IPS-11a (cell line): ENCODE results near the gene PRSS2.
A peak's percentile ranks its signal among the peaks of the same experiment; 100 is the strongest.

Source experiments
- H3K4me3 ChIP-seq: one replicate; pipeline ENCODE4 v1.5.1; 2013; ENCODE audit warnings: low read depth, low read length, control low read depth

Gene PRSS2

DNA sequence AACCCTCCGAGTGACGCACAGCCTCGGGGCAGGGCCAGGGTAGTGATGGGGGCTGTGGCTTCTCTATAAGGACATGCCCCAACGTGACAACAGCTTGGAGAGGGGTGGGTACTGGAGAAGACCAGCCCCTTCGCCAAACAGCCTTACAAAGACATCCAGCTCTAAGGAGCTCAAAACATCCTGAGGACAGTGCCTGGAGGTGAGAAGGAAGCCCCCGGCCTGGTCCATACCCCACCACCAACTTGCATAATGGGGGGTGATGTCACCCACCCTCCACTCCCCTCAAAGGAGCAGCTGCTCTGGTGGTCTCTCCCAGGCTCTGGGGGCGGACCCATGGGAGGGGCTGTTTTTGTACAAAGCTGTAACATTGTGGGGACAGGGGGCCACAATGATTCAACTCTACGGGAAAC is 15.1 kb downstream of the PRSS2 start:
- H3K4me3 ChIP-seq, result no peak overlapping the region

DNA sequence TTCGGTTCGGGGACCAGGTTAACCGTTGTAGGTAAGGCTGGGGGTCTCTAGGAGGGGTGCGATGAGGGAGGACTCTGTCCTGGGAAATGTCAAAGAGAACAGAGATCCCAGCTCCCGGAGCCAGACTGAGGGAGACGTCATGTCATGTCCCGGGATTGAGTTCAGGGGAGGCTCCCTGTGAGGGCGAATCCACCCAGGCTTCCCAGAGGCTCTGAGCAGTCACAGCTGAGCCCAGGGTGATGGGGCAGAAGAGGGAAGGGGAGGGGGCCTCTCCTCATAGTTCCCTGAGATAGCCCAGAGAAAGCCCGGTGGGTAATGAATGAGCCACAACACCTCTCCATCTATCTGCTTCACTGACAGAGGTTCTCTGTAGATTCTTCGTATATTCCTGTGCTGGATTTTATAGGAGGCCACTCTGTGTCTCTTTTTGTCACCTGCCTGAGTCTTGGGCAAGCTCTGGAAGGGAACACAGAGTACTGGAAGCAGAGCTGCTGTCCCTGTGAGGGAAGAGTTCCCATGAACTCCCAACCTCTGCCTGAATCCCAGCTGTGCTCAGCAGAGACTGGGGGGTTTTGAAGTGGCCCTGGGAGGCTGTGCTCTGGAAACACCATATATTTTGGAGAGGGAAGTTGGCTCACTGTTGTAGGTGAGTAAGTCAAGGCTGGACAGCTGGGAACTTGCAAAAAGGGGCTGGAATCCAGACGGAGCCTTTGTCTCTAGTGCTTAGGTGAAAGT is 16.4 kb downstream of the PRSS2 start:
- H3K4me3 ChIP-seq, result no peak overlapping the region

DNA sequence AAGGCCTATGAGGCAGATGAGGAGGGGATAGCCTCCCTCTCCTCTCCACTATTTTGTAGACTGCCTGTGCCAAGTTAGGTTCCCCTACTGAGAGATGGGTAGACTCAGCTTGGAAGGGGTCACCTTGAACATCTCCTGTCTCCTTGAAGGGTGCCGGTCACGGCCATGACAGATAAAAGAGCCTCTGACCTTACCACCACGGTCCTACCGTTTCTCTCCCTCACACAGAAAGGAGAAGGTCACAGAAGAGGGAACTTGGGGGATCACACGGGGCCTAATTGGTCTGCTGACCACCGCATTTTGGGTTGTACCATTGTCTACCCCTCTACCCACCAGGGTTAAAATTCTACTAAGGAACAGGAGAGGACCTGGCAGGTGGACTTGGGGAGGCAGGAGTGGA is 17.0 kb downstream of the PRSS2 start:
- H3K4me3 ChIP-seq, result no peak overlapping the region

GRCh38 chr7:142788303-142789289 is 17.8 kb downstream of the PRSS2 start:
- no peak overlapping the region for H3K4me3 ChIP-seq

DNA sequence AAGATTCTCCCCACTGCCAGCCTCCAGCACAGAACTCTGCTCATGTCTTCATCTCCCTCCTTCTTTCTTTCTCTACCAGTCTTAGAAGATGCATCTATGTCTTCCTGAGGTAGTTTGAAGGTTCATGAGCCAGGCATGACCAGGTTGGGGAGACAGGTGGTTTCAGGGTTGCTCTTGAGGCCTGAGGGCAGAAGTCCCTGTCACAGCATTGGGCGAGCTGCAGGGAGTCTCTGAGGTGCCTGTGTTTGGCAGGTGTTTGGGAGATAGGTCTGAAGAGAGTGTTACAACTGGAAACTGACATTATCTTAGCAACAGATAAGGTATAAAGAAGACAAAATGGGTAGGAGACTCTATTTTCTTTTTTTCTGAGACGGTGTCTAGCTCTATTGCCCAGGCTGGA is 18.7 kb downstream of the PRSS2 start:
- H3K4me3 ChIP-seq, result no peak overlapping the region

DNA sequence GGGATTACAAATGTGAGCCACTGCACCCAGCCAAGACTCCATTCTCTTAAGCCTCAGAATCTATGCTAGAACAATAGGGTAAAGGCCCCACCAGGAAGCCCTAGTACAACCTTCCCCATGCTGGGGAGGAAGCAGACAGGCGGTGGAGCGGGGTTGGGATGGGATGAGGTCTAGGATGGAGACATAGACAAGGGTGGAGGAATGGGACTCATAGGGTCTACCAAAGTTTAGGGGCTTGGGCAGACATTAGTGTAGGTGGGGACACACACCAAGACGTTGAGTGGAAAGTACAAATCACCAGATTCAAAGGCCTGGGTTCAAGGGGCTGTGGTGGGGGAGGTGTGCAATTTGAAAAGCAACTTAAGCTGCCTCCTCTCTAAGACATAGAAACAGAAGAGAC is 19.3 kb downstream of the PRSS2 start:
- H3K4me3 ChIP-seq, result no peak overlapping the region

DNA sequence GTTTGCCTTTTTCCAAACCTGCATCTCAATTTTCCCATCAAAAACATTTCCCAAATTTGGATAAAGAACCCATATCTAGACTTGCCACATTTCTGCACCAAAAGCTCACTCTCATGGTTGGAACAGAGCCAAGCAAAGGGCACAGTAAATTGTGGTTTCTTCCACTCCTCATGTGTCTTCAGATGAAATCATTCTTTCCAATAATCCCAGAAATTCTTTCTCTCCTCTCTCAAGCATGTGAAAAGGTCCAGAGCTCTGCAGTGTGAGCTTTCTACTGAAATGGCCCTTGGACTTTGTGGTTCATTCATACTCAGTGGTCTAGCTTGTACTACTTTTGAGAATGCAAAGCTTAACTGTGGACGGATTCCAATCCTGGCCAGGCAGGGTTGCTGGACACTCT is 19.8 kb downstream of the PRSS2 start:
- no peak overlapping the region for H3K4me3 ChIP-seq

GRCh38 chr7:142791502-142791901 is 20.7 kb downstream of the PRSS2 start:
- no peak overlapping the region for H3K4me3 ChIP-seq

DNA sequence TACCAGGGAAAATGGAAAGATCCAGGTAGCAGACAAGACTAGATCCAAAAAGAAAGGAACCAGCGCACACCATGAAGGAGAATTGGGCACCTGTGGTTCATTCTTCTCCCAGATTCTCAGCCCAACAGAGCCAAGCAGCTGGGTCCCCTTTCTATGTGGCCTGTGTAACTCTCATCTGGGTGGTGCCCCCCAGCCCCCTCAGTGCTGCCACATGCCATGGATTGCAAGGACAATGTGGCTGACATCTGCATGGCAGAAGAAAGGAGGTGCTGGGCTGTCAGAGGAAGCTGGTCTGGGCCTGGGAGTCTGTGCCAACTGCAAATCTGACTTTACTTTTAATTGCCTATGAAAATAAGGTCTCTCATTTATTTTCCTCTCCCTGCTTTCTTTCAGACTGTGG is 21.4 kb downstream of the PRSS2 start:
- no peak overlapping the region for H3K4me3 ChIP-seq

DNA sequence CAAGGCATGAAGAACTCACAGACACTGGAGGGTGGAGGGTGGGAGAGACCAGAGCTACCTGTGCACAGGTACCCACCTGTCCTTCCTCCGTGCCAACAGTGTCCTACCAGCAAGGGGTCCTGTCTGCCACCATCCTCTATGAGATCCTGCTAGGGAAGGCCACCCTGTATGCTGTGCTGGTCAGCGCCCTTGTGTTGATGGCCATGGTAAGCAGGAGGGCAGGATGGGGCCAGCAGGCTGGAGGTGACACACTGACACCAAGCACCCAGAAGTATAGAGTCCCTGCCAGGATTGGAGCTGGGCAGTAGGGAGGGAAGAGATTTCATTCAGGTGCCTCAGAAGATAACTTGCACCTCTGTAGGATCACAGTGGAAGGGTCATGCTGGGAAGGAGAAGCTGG is 21.8 kb downstream of the PRSS2 start:
- H3K4me3 ChIP-seq, result no peak overlapping the region

DNA sequence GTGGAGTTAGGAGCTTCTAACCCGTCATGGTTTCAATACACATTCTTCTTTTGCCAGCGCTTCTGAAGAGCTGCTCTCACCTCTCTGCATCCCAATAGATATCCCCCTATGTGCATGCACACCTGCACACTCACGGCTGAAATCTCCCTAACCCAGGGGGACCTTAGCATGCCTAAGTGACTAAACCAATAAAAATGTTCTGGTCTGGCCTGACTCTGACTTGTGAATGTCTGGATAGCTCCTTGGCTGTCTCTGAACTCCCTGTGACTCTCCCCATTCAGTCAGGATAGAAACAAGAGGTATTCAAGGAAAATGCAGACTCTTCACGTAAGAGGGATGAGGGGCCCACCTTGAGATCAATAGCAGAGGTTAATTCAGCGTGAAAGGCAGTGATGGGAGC is 22.4 kb downstream of the PRSS2 start:
- no peak overlapping the region for H3K4me3 ChIP-seq

DNA sequence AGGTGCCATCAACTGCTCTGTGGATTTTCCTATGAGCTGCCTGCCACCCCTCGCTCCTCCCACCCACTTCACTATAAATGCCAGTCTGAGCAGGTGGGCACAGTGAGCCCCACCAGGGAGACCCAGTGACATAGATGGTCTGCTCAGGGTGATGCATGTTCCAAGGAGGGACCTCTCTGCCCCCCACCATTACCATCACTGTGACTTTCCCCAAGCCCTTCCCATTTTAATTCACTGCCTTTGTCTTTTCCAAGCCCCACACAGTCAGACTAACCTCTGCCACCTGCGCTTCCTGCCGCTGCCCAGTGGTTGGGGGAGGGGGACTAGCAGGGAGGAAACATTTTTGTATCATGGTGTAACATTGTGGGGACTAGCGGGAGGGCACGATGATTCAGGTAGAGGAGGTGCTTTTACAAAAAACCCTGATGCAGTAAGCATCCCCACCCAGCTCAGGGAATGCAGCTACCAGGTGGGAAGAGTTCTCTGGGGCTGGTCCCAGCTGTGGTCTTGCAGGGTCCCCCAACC is 24.6 kb downstream of the PRSS2 start:
- H3K4me3 ChIP-seq, result no peak overlapping the region

GRCh38 chr7:142796001-142796500 is 25.3 kb downstream of the PRSS2 start:
- peak overlapping the region; percentile 49 for H3K4me3 ChIP-seq

- H3K4me3 ChIP-seq, result peak overlapping the region; percentile 49
Observed at GRCh38 chr7:142796501-142797390, 26.0 kb downstream of the PRSS2 start.

- H3K4me3 ChIP-seq, result peak overlapping the region; percentile 49
Observed at GRCh38 chr7:142797391-142798377, 26.9 kb downstream of the PRSS2 start.

DNA sequence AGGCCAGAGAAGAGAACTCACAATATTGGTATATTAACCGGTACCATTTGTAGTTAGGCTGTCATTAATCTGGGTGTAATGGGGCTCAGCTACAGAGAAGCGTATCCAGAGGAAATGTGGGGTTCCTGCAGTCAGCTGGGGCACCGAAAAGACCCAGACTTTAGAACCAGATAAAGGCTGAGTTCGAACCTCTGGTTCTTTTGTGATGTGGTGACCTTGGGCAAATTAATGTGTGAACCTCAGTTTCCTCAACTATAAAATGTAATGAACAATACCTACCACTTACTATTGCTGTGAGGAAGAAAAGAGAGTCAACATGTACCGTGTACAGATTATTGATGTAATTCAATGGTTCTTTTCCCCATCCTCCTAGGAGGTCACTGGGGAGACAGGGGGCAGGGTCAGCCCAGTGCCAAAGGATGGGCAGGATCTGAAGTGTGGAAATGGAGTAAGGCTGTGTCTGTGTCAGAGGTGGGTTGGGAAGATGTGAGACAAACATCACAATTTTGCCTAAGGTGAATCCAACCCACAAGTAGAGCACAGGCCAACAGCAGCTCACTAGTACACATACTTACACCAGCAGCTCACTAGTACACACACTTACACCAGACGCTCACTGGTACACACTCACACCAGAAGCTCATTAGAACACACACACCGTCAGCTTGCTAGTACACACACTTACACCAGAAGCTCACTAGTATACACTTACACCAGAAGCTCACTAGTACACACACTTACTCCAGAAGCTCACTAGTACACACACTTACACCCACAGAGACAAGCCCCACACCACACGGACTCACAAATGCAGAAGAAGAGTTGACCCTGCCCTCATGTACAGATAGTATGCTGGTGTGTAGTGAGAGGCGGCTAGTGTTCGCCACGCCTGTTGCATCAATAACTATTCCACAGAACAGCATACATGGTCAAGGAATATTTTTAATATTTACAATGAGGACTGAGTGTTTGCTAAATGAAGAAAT is 28.0 kb downstream of the PRSS2 start:
- no peak overlapping the region for H3K4me3 ChIP-seq

DNA sequence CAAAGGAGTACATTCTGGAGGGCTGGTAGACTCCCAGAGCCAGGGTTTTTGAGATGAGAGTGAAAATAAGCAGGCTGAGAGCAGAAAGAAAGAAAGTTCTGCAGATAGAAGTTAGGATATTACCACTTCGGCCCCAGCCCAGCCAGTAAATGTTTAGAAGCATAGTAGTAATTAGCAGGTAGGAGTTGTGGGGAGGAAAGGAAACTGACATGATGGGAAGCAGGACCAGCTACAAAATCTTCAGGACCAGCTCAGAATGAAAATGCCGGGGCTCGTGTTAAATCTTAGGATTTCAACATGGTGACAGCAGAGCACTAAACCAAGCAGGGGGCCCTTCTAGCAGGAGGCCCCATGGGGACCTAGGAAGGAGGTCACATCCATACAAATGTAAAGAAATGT is 28.7 kb downstream of the PRSS2 start:
- no peak overlapping the region for H3K4me3 ChIP-seq

DNA sequence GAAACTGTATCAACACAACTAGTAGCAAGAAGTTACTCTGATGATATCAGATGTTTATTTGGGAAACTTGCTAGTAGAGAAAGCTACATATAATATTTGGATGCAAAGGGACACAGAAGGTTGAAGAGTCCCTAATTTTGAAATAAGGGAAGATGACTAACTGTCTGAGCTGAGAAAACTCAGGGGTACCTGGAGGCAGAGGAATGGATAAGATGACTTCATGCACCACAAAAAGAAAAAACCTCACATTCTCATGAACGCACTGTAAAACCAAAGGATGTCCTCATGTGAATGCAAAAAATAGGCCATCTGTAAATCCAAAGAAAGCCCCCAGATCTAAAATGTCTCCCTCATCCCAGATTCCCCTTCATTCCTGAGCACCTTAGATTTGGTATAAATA is 29.3 kb downstream of the PRSS2 start:
- no peak overlapping the region for H3K4me3 ChIP-seq
